HG03378 (cell line): ENCODE results near the gene TMF1.

Experiments
- ATAC-seq: cut with Tn5 transposase; IDR thresholded peaks from one replicate; pipeline ENCODE4 v1.9.1; 2021; ENCODE audit warnings: mild to moderate bottlenecking, moderate library complexity; ENCODE audit not compliant: unreplicated experiment

TMF1 gene

GRCh38 chr3:69081583-69082262 is 29.6 kb upstream of the TMF1 start:
- ATAC-seq, result no peak

GRCh38 chr3:69080233-69080920 is 28.2 kb upstream of the TMF1 start, which contains the start of gene UBA3:
UBA3 (minus strand) TSS chr3:69080365; CDS start chr3:69080353, 12 bp downstream.
- peak; percentile 19 for ATAC-seq

- no peak for ATAC-seq
Measured at GRCh38 chr3:69079269-69080159, 27.4 kb upstream of the TMF1 start.

- no peak for ATAC-seq
Measured at GRCh38 chr3:69072928-69073327, 20.8 kb upstream of the TMF1 start.

- no peak for ATAC-seq
Measured at GRCh38 chr3:69066121-69066520, 14.0 kb upstream of the TMF1 start.

GRCh38 chr3:69065318-69065964 is 13.3 kb upstream of the TMF1 start:
- ATAC-seq, result no peak

GRCh38 chr3:69063636-69064035 is 11.5 kb upstream of the TMF1 start:
- ATAC-seq, result no peak

- ATAC-seq, result no peak
Measured at GRCh38 chr3:69059688-69060087, 7.6 kb upstream of the TMF1 start.

GRCh38 chr3:69058947-69059224 is 6.8 kb upstream of the TMF1 start:
- ATAC-seq, result no peak

- peak; percentile 99 for ATAC-seq
Measured at GRCh38 chr3:69058180-69058946, 6.2 kb upstream of the TMF1 start.

GRCh38 chr3:69052472-69052898 is 352 bp upstream of the TMF1 start:
- peak; percentile 10 for ATAC-seq

GRCh38 chr3:69048990-69049389 is 3.1 kb downstream of the TMF1 start:
- ATAC-seq, result no peak

GRCh38 chr3:69044608-69045007 is 7.5 kb downstream of the TMF1 start:
- ATAC-seq, result no peak

GRCh38 chr3:69033470-69033869 is 18.7 kb downstream of the TMF1 start:
- no peak for ATAC-seq

- no peak for ATAC-seq
Measured at GRCh38 chr3:69032737-69033136, 19.4 kb downstream of the TMF1 start.

- ATAC-seq, result no peak
Measured at GRCh38 chr3:69032142-69032541, 20.0 kb downstream of the TMF1 start.

- no peak for ATAC-seq
Measured at GRCh38 chr3:69031635-69032034, 20.5 kb downstream of the TMF1 start.

- ATAC-seq, result no peak
Measured at GRCh38 chr3:69020857-69021256, 31.3 kb downstream of the TMF1 start.

GRCh38 chr3:69020424-69020823 is 31.7 kb downstream of the TMF1 start:
- ATAC-seq, result no peak

GRCh38 chr3:69016901-69017300 is 35.2 kb downstream of the TMF1 start:
- no peak for ATAC-seq
